Measurements from ENCODE around the gene BRD3OS.

DNA sequence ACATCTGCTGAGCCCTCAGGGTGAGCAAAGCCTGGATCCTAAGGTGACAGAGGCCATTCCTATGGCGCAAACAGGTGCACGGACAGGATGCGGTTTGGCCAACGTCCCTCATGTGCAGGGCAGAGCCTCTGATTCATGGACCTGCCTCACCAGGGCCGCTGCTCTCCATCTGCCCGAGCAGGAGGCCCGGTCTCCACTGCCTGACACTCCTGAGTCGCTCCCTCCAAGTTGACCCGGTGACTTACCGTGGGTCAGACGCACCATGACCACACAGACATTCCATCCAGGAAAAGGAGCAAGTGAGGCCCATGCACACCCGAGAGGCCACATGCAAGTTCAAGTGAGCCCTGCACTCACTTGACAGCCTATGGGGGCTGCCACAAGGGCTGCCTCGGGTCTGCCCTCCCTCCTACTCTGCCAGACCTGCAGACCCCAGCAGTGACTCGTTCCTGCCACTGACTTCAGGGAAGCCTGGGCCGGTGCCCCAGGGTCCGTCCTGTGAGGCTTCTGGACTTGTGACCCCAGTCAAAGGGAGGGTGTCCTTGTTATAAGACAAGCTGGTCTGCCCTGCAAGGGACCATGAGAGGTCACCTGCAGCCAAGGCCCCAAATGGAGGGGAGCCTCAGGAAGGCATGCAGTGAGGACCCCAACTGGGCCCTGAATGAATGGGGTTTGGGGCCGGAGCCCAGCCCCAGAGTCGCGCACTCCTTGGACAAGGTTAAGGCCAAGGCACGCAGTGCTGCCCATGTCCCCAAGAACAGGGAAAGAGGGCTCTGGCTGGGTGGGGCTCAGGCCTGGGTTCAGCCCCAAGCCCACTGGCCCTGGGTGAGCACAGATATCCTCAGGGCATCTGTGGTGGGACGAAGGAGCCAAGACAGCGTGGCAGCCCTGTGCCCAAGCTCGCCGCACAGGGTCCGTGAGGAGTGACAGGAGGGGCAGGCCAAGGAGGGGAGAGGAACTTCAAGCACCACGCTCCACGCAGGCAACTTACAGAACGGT, 10.1 kb downstream of the BRD3OS start:
- TF ChIP-seq CTCF (IDR thresholded peaks at IDR 0.05) (no peak), POLR2A (IDR thresholded peaks at IDR 0.05) (no peak)

All from adrenal gland (tissue), 5 donors.